Liver (tissue), 9 donors: ENCODE results near the gene OR5B3. TPM values are rescaled to one million over a fixed set of nuclear protein-coding genes. Genes with fewer than 3 reads are reported as not detected.

ENCODE experiments used
- DNase-seq: peaks from one replicate; pipeline ENCODE4 v3.0.0-alpha.2; 2017; ENCODE audit warnings: low spot score
- H3K27ac ChIP-seq, 2 donors: one replicate each; pipeline ENCODE4 v1.7.0; 2013; ENCODE audit warnings: inconsistent platforms in 2 of 2, low read length in 2 of 2, control low read depth in 1 of 2, low read depth in 1 of 2, mild to moderate bottlenecking in 1 of 2
- H3K27me3 ChIP-seq, 4 donors: one replicate each; pipeline versions ENCODE4 v1.6.1 to v1.7.0; 2013; ENCODE audit warnings: low read length in 3 of 4, inconsistent platforms in 1 of 4, mild to moderate bottlenecking in 1 of 4, moderate library complexity in 1 of 4; ENCODE audit not compliant: control insufficient read depth in 4 of 4, insufficient read depth in 4 of 4
- H3K36me3 ChIP-seq, 4 donors: one replicate each; pipeline versions ENCODE4 v1.6.1 to v1.7.0; 2013; ENCODE audit warnings: low read length in 3 of 4, mild to moderate bottlenecking in 3 of 4, low read depth in 1 of 4, moderate library complexity in 1 of 4; ENCODE audit not compliant: control insufficient read depth in 4 of 4, insufficient read depth in 3 of 4
- H3K4me1 ChIP-seq, 4 donors: one replicate each; pipeline versions ENCODE4 v1.6.1 to v1.7.0; 2013; ENCODE audit warnings: low read length in 3 of 4, mild to moderate bottlenecking in 3 of 4, moderate library complexity in 1 of 4; ENCODE audit not compliant: control insufficient read depth in 4 of 4, insufficient read depth in 4 of 4
- H3K4me3 ChIP-seq, 3 donors: one replicate each; pipeline versions ENCODE4 v1.6.1 to v1.7.0; 2013; ENCODE audit warnings: low read length in 3 of 3, control low read depth in 1 of 3, low read depth in 1 of 3, mild to moderate bottlenecking in 1 of 3
- H3K9ac ChIP-seq, 2 donors: one replicate each; pipeline ENCODE4 v1.7.0; 2013; ENCODE audit warnings: low read length in 2 of 2, mild to moderate bottlenecking in 2 of 2, moderate library complexity in 2 of 2, control low read depth in 1 of 2, low read depth in 1 of 2
- H3K9me3 ChIP-seq, 4 donors: one replicate each; pipeline versions ENCODE4 v1.6.1 to v1.7.0; 2013; ENCODE audit warnings: low read length in 3 of 4; ENCODE audit not compliant: control insufficient read depth in 4 of 4
- FOXA1 ChIP-seq: IDR thresholded peaks from 2 replicates; pipeline ENCODE4 v1.6.1; 2016; ENCODE audit warnings: antibody characterized with exemption
- FOXA2 ChIP-seq: IDR thresholded peaks from 2 replicates; pipeline ENCODE4 v1.6.1; 2016; ENCODE audit warnings: antibody characterized with exemption
- GABPA ChIP-seq, 2 donors: IDR thresholded peaks in 1 of 2; conservative IDR thresholded peaks in 1 of 2; 2 replicates each; pipeline ENCODE4 v1.6.1; 2016; ENCODE audit warnings: antibody characterized with exemption in 2 of 2, mild to moderate bottlenecking in 1 of 2, moderate library complexity in 1 of 2
- HNF4G ChIP-seq: IDR thresholded peaks from 2 replicates; pipeline ENCODE4 v1.6.1; 2016; ENCODE audit warnings: antibody characterized with exemption
- NR2F2 ChIP-seq: IDR thresholded peaks from 2 replicates; pipeline ENCODE4 v1.6.1; 2016; ENCODE audit warnings: antibody characterized with exemption
- RAD21 ChIP-seq, 2 donors: IDR thresholded peaks; 2 replicates each; pipeline ENCODE4 v1.6.1; 2016; ENCODE audit warnings: antibody characterized with exemption in 2 of 2, mild to moderate bottlenecking in 2 of 2
- RXRA ChIP-seq, 2 donors: IDR thresholded peaks; 2 replicates each; pipeline ENCODE4 v1.6.1; 2017 to 2018; ENCODE audit warnings: antibody characterized with exemption in 2 of 2, mild to moderate bottlenecking in 1 of 2
- SP1 ChIP-seq: IDR thresholded peaks from 2 replicates; pipeline ENCODE4 v1.6.1; 2018; ENCODE audit warnings: antibody characterized with exemption, mild to moderate bottlenecking
- TAF1 ChIP-seq: conservative IDR thresholded peaks from 2 replicates; pipeline ENCODE4 v1.6.1; 2016; ENCODE audit warnings: antibody characterized with exemption, mild to moderate bottlenecking
- YY1 ChIP-seq: IDR thresholded peaks from 2 replicates; pipeline ENCODE4 v1.6.1; 2016; ENCODE audit warnings: antibody characterized with exemption, mild to moderate bottlenecking
- ZBTB33 ChIP-seq: IDR thresholded peaks from 2 replicates; pipeline ENCODE4 v1.6.1; 2016; ENCODE audit warnings: antibody characterized with exemption
- WGBS: extraction: QIAGEN DNeasy Blood & Tissue Kit; methylation state at CpG from one replicate; pipeline ENCODE4 v1.1.7; 2013; 5-methylcytosine and 5-hydroxymethylcytosine counted together
- polyA plus RNA-seq, 2 donors: library from polyadenylated mRNA; stranded (reverse) in 1 of 2; unstranded in 1 of 2; fragments of 200-250 nt in 1 of 2; fragments of >200 nt in 1 of 2; fragmentation: Nextera tagmentation in 1 of 2; extraction: Ambion mirVana in 1 of 2; gene quantifications; one replicate each; pipeline versions ENCODE4 v1.2.1 to v1.2.3, GENCODE V29; 2013 to 2015
- total RNA-seq, 2 donors: library from RNA; depleted of rRNA; stranded (reverse); fragments of >200 nt; gene quantifications; one replicate each; pipeline ENCODE4 v1.2.3, GENCODE V29; 2014
- TF ChIP-seq, protein P1 (sequence below): IDR thresholded peaks from 2 replicates; pipeline ENCODE4 v1.6.1; 2016; ENCODE audit warnings: antibody characterized with exemption
- TF ChIP-seq, protein P2 (sequence below): IDR thresholded peaks from 2 replicates; pipeline ENCODE4 v1.6.1; 2016; ENCODE audit warnings: antibody characterized with exemption
- TF ChIP-seq, protein P3 (sequence below): fragments of 150-350 bp; IDR thresholded peaks from 2 replicates; pipeline ENCODE4 v1.5.1; 2017; ENCODE audit warnings: improper control_type of control experiment, low read depth, low read length; ENCODE audit not compliant: missing input control
- donor health status: healthy.
- donor health status: healthy.
- donor health status: healthy.
- donor health status: healthy.
- donor health status: healthy.

OR5B3 gene
- total and polyA plus RNA-seq, 4 donors: not detected

DNA sequence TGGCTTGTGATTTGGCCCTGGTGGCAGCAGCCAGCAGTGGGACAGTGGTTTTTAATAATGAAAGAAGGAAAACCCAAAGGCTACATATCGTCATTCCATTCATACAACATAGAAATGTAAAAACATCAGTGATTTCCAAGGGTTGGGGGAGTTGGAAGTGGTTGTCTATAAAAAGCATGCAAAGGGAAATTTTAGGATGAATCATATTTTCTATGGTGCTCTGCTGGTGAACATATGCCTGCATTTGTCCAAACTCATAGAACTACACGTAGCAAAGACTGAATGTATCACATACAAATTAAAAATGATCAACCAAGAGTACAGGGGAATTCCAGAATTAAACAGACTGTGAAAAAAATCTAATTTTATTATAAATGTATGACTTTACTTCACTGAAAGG, 11.1 kb downstream of the OR5B3 start:
- H3K27me3 ChIP-seq: no peaks in the 10 kb centered on the region
- TF ChIP-seq YY1 (no peak), RXRA (IDR thresholded peaks at IDR 0.05) (no peak)
- TF ChIP-seq, protein P1, sequence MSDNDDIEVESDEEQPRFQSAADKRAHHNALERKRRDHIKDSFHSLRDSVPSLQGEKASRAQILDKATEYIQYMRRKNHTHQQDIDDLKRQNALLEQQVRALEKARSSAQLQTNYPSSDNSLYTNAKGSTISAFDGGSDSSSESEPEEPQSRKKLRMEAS: no peak
- TF ChIP-seq, protein P2, sequence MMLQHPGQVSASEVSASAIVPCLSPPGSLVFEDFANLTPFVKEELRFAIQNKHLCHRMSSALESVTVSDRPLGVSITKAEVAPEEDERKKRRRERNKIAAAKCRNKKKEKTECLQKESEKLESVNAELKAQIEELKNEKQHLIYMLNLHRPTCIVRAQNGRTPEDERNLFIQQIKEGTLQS: no peak

DNA sequence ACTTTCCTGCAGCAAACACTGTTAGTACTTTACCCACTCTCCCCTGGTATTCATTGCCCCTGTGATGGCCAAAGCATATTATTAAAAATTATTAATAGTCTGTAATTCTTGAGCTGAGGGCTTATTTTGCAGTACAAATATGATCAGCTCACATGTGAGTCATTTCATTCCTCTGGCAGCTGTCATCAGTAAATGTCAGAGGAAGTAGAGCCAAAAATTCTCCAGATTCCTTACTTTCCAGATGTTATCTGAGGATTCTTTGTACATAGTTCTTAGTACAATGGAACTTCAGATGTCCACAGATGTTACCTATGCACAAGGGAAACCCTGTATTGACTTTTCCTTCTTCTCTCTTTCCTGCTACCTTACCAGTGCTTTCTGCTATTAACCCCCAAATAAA, 12.5 kb downstream of the OR5B3 start:
- H3K9ac ChIP-seq: no peak overlapping the region
- H3K9me3 ChIP-seq: peaks cover 0 to 5% (median 3%) of the 10 kb centered on the region in 4 donors
- no peaks in the 10 kb centered on the region for H3K36me3 ChIP-seq
- no peaks in the 10 kb centered on the region for H3K27me3 ChIP-seq
- TF ChIP-seq TAF1 (no peak), SP1 (no peak), YY1 (no peak), HNF4G (no peak), RXRA (IDR thresholded peaks at IDR 0.05) (no peak), FOXA2 (no peak)
- TF ChIP-seq, protein P2: no peak
- TF ChIP-seq, protein P1: no peak
- no peak for DNase-seq
- no peaks in the 10 kb centered on the region for H3K4me1 ChIP-seq
- H3K4me3 ChIP-seq: no peak overlapping the region
- no peak overlapping the region for H3K27ac ChIP-seq

More for the DNA sequence above, 11.1 kb downstream of the OR5B3 start:
- no peak overlapping the region for H3K9ac ChIP-seq
- no peak overlapping the region for H3K27ac ChIP-seq
- 67% methylated on average over 2 of the region's 2 CpGs for WGBS
- H3K36me3 ChIP-seq: no peaks in the 10 kb centered on the region
- no peak overlapping the region for H3K4me3 ChIP-seq
- peaks cover 0 to 5% (median 3%) of the 10 kb centered on the region in 4 donors for H3K9me3 ChIP-seq
- H3K4me1 ChIP-seq: no peaks in the 10 kb centered on the region
- no peak for DNase-seq

DNA sequence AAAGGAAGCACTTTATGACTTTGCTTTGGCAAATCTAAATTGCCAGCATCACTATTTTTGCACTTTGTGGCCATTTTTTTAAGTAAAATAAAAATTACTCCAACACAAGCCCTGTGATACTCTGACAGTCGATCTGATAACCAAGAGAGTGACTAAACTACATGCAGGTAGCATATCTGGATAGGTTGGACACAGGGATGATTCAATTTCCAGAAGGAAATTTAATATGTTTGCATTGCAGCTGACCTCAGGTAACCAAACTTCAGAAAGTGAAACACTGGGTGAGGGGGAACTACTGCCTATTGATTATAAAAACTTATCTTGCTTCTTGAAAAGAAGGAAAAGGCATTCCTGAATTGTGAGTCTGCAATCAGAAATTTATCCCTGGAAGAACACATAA, 13.9 kb downstream of the OR5B3 start:
- H3K9me3 ChIP-seq: peaks cover 0 to 5% (median 3%) of the 10 kb centered on the region in 4 donors
- WGBS: 15% methylated on average over 1 of the region's 1 CpG
- no peaks in the 10 kb centered on the region for H3K27me3 ChIP-seq
- no peak for DNase-seq
- TF ChIP-seq RAD21 (IDR thresholded peaks at IDR 0.05): no peak
- H3K36me3 ChIP-seq: no peaks in the 10 kb centered on the region
- no peaks in the 10 kb centered on the region for H3K4me1 ChIP-seq
- no peak overlapping the region for H3K4me3 ChIP-seq
- no peak overlapping the region for H3K27ac ChIP-seq
- no peak overlapping the region for H3K9ac ChIP-seq

- Histone ChIP-seq H3K27me3 (no peaks in the 10 kb centered on the region), H3K9ac (no peak overlapping the region), H3K4me1 (no peaks in the 10 kb centered on the region), H3K9me3 (peaks cover 0 to 5% (median 3%) of the 10 kb centered on the region in 4 donors), H3K27ac (no peak overlapping the region), H3K4me3 (no peak overlapping the region), H3K36me3 (no peaks in the 10 kb centered on the region)
- DNase-seq: no peak
- TF ChIP-seq ZBTB33 (no peak), YY1 (no peak), SP1 (no peak), FOXA1 (no peak), NR2F2 (no peak), GABPA (IDR thresholded peaks at IDR 0.05 in 1 of 2, conservative IDR thresholded peaks at IDR 0.05 in 1 of 2) (no peak)
- TF ChIP-seq, protein P3, sequence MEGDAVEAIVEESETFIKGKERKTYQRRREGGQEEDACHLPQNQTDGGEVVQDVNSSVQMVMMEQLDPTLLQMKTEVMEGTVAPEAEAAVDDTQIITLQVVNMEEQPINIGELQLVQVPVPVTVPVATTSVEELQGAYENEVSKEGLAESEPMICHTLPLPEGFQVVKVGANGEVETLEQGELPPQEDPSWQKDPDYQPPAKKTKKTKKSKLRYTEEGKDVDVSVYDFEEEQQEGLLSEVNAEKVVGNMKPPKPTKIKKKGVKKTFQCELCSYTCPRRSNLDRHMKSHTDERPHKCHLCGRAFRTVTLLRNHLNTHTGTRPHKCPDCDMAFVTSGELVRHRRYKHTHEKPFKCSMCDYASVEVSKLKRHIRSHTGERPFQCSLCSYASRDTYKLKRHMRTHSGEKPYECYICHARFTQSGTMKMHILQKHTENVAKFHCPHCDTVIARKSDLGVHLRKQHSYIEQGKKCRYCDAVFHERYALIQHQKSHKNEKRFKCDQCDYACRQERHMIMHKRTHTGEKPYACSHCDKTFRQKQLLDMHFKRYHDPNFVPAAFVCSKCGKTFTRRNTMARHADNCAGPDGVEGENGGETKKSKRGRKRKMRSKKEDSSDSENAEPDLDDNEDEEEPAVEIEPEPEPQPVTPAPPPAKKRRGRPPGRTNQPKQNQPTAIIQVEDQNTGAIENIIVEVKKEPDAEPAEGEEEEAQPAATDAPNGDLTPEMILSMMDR: no peak
- 83% methylated on average over 1 of the region's 1 CpG for WGBS
These were observed 14.8 kb downstream of the OR5B3 start for GRCh38 chr11:58391879-58392278.
